ENCODE data around the gene KLHDC8A.

Gene KLHDC8A

DNA sequence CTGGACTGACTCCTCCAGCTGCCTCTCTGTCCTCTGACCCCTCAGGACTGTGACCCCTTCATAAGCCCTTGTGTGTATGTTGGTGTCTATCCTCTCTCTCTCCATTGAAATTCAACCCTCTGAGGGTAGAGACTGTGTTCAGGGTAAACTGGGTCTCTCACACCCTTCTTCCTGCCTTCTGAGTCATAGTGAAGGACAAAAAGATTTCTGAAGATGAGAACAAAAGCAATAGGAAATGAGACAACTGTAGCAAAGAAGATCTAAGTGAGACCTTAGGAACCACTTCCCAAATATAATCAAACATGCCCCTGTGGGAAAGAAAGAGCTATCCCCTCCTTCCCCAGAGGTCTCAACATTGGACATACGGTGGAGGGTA, 52.0 kb downstream of the KLHDC8A start:
- no peak for TF ChIP-seq GATA2 (IDR thresholded peaks at IDR 0.05; ENCODE audit: low read depth, low read length)
- no peak for TF ChIP-seq GATA3 (IDR thresholded peaks at IDR 0.05; ENCODE audit: low read depth, low read length)

- TF ChIP-seq GATA2 (IDR thresholded peaks at IDR 0.05; ENCODE audit: low read depth, low read length) (no peak), GATA3 (IDR thresholded peaks at IDR 0.05; ENCODE audit: low read depth, low read length) (no peak)
Measured at GRCh38 chr1:205304046-205304694, 52.6 kb downstream of the KLHDC8A start.

GRCh38 chr1:205303247-205303888, 53.4 kb downstream of the KLHDC8A start:
- no peak for TF ChIP-seq GATA3 (IDR thresholded peaks at IDR 0.05; ENCODE audit: low read depth, low read length)

GRCh38 chr1:205301842-205302588, 54.7 kb downstream of the KLHDC8A start:
- TF ChIP-seq GATA3 (IDR thresholded peaks at IDR 0.05; ENCODE audit: low read depth, low read length), result no peak
- no peak for TF ChIP-seq GATA2 (IDR thresholded peaks at IDR 0.05; ENCODE audit: low read depth, low read length)

- TF ChIP-seq GATA3 (IDR thresholded peaks at IDR 0.05; ENCODE audit: low read depth, low read length), result no peak
- TF ChIP-seq GATA2 (IDR thresholded peaks at IDR 0.05; ENCODE audit: low read depth, low read length), result no peak
Measured at GRCh38 chr1:205301205-205301821, 55.4 kb downstream of the KLHDC8A start.

GRCh38 chr1:205300149-205300548, 56.6 kb downstream of the KLHDC8A start:
- no peak for TF ChIP-seq GATA2 (IDR thresholded peaks at IDR 0.05; ENCODE audit: low read depth, low read length)

DNA sequence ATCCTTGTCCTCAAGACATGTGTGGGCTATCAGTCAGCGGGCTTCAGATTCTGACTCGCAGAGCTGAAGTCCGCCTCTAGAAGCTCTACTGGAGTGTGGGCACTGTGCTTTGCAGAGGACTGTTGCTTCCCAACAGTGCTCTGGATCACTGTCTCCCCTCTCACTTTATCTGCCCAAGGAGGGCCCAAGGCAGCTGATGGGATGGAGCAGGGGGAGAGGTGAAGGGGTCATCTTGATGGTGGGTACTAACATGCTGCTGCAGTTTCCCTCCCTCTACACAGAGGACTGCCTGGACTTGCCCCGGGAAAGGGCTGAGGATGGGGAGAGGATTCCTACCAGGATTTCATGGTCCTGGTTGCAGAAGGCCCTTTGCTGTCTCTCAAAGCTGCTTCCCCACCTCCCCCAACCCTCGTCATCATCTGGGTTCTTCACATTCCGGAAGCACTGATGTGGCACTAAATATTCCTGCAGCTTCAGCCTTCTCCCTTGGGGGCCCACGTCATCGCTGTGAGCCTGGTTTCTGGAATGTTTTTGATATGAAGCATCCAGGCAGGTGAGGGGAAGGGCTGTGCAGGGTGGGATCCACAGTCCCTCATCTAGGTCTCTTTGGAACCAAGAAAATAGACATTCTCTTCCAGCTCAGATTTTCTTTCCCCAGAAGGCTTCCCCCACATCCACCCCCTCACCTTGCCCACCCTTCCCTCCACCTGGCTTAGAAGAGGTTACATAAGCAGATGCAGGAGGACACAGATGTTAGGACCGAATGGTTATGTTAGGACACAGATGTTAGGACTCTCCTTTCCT, 58.3 kb downstream of the KLHDC8A start:
- TF ChIP-seq GATA3 (IDR thresholded peaks at IDR 0.05; ENCODE audit: low read depth, low read length), result no peak
- TF ChIP-seq GATA2 (IDR thresholded peaks at IDR 0.05; ENCODE audit: low read depth, low read length), result no peak

- TF ChIP-seq GATA3 (IDR thresholded peaks at IDR 0.05; ENCODE audit: low read depth, low read length), result no peak
- no peak for TF ChIP-seq GATA2 (IDR thresholded peaks at IDR 0.05; ENCODE audit: low read depth, low read length)
Measured at GRCh38 chr1:205296154-205296553, 60.6 kb downstream of the KLHDC8A start.

- TF ChIP-seq GATA2 (IDR thresholded peaks at IDR 0.05; ENCODE audit: low read depth, low read length) (no peak), GATA3 (IDR thresholded peaks at IDR 0.05; ENCODE audit: low read depth, low read length) (no peak)
Measured at GRCh38 chr1:205294934-205295333, 61.8 kb downstream of the KLHDC8A start.

GRCh38 chr1:205294175-205294917, 62.4 kb downstream of the KLHDC8A start:
- no peak for TF ChIP-seq GATA3 (IDR thresholded peaks at IDR 0.05; ENCODE audit: low read depth, low read length)
- no peak for TF ChIP-seq GATA2 (IDR thresholded peaks at IDR 0.05; ENCODE audit: low read depth, low read length)

DNA sequence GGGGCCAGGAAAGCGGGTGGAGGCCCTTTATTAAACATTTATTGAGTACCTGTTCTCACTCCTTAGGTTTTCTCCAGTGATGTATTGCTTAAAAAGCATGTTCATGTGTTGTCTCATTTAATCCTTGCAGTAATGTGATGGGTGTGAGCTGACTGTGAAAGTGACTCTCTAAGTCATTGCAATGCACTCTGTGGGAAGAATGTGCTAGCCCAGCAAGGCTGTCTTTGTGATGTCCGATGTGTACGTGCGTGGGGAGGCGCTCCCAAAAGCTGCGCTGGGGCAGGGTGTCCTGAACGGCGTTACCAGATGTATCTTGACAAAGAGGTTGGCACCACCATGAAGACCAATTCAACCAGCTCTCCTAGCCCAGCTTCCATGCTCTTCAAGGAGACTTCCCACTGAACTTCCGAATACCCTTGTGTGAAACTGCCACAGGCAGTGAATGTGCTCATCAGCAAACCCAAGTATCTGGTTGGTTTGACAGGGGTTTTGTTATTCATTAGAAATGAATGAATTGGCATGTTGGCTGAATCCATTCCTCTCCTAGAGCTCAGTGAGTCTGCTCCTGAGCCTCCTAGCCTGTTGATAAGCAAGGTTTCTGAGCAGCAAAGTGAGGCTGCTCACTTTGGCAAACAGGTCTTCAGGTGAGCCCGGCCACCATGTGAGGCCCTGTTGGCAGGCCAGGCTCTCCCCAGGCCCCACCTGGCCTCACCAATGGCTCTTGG, 63.2 kb downstream of the KLHDC8A start:
- TF ChIP-seq GATA2 (IDR thresholded peaks at IDR 0.05; ENCODE audit: low read depth, low read length), result no peak
- TF ChIP-seq GATA3 (IDR thresholded peaks at IDR 0.05; ENCODE audit: low read depth, low read length), result no peak

GRCh38 chr1:205291596-205291995, 65.1 kb downstream of the KLHDC8A start:
- no peak for TF ChIP-seq GATA2 (IDR thresholded peaks at IDR 0.05; ENCODE audit: low read depth, low read length)
- TF ChIP-seq GATA3 (IDR thresholded peaks at IDR 0.05; ENCODE audit: low read depth, low read length), result no peak
